A549 (cell line): ENCODE measurements around the gene IFFO2.

Experiments used
- JUNB ChIP-seq: fragments of >200 bp; sonication (Bioruptor Twin); formaldehyde crosslinking; IDR thresholded peaks from 2 replicates; pipeline ENCODE4 v1.6.1; 2016
- PHF8 ChIP-seq: fragments of 200-600 bp; sonication (generic); IDR thresholded peaks from 2 replicates; pipeline ENCODE4 v1.6.1; 2016; ENCODE audit warnings: low read depth, mild to moderate bottlenecking, antibody characterized with exemption, moderate library complexity, borderline replicate concordance
- POLR2A ChIP-seq: IDR thresholded peaks from 2 replicates; pipeline ENCODE4 v1.6.1; 2012; ENCODE audit warnings: mild to moderate bottlenecking, low read length
- RFX5 ChIP-seq: fragments of 450-650 bp; IDR thresholded peaks from 2 replicates; pipeline ENCODE4 v1.7.1; 2014; ENCODE audit warnings: antibody characterized with exemption, mild to moderate bottlenecking, moderate library complexity
- TF ChIP-seq, protein P1 (sequence below): fragments of >200 bp; sonication (Bioruptor Twin); formaldehyde crosslinking; IDR thresholded peaks from 3 replicates; pipeline ENCODE4 v1.5.1; 2016
- TF ChIP-seq, protein P2 (sequence below): fragments of 200-600 bp; sonication (generic); IDR thresholded peaks from 2 replicates; pipeline ENCODE4 v1.6.1; 2016; ENCODE audit warnings: antibody characterized with exemption, mild to moderate bottlenecking, moderate library complexity
- TF ChIP-seq, protein P3 (sequence below): IDR thresholded peaks from 2 replicates; pipeline ENCODE4 v1.6.1; 2012

DNA sequence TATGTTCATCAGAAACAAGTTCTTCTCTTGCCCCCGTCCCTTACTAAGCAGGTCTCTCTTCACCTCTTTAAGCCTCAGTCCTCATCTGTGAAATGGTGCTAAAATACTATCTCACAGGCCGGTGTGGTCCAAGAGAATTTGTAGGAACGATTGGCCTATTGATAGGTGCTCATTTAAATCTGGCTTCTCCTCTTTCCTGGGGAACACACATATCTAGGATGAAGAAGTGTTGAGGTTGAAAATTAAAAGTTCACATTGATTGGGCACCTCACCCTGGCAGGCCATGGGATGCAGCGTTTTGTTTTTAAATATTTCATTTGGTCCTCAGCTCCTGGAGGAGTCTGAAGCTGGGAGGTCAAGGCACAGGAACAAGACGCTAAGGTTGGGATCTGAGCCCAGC is 88.1 kb downstream of the IFFO2 start:
- TF ChIP-seq, protein P1, sequence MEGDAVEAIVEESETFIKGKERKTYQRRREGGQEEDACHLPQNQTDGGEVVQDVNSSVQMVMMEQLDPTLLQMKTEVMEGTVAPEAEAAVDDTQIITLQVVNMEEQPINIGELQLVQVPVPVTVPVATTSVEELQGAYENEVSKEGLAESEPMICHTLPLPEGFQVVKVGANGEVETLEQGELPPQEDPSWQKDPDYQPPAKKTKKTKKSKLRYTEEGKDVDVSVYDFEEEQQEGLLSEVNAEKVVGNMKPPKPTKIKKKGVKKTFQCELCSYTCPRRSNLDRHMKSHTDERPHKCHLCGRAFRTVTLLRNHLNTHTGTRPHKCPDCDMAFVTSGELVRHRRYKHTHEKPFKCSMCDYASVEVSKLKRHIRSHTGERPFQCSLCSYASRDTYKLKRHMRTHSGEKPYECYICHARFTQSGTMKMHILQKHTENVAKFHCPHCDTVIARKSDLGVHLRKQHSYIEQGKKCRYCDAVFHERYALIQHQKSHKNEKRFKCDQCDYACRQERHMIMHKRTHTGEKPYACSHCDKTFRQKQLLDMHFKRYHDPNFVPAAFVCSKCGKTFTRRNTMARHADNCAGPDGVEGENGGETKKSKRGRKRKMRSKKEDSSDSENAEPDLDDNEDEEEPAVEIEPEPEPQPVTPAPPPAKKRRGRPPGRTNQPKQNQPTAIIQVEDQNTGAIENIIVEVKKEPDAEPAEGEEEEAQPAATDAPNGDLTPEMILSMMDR, result no peak
- TF ChIP-seq POLR2A (no peak), JUNB (no peak), RFX5 (no peak), PHF8 (no peak)
- TF ChIP-seq, protein P2, sequence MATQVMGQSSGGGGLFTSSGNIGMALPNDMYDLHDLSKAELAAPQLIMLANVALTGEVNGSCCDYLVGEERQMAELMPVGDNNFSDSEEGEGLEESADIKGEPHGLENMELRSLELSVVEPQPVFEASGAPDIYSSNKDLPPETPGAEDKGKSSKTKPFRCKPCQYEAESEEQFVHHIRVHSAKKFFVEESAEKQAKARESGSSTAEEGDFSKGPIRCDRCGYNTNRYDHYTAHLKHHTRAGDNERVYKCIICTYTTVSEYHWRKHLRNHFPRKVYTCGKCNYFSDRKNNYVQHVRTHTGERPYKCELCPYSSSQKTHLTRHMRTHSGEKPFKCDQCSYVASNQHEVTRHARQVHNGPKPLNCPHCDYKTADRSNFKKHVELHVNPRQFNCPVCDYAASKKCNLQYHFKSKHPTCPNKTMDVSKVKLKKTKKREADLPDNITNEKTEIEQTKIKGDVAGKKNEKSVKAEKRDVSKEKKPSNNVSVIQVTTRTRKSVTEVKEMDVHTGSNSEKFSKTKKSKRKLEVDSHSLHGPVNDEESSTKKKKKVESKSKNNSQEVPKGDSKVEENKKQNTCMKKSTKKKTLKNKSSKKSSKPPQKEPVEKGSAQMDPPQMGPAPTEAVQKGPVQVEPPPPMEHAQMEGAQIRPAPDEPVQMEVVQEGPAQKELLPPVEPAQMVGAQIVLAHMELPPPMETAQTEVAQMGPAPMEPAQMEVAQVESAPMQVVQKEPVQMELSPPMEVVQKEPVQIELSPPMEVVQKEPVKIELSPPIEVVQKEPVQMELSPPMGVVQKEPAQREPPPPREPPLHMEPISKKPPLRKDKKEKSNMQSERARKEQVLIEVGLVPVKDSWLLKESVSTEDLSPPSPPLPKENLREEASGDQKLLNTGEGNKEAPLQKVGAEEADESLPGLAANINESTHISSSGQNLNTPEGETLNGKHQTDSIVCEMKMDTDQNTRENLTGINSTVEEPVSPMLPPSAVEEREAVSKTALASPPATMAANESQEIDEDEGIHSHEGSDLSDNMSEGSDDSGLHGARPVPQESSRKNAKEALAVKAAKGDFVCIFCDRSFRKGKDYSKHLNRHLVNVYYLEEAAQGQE, result no peak
- TF ChIP-seq, protein P3, sequence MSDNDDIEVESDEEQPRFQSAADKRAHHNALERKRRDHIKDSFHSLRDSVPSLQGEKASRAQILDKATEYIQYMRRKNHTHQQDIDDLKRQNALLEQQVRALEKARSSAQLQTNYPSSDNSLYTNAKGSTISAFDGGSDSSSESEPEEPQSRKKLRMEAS, result no peak
